Astrocyte of the cerebellum (primary cell): Measurements from ENCODE around the gene PLCL1.

Experiments
- DNase-seq: peaks from one replicate; pipeline ENCODE4 v3.0.0-alpha.2; 2011; ENCODE audit warnings: low read depth
- H3K4me3 ChIP-seq: 2 replicates; pipeline ENCODE4 v1.5.1; 2011; ENCODE audit warnings: mild to moderate bottlenecking, low read depth, low read length, moderate library complexity
- CTCF ChIP-seq: IDR thresholded peaks from 2 replicates; pipeline ENCODE4 v1.5.1; 2012; ENCODE audit warnings: low read length, low read depth, moderate library complexity, mild to moderate bottlenecking; ENCODE audit errors: missing control alignments
- in situ Hi-C: cut with HindIII; loops from 2 replicates; pipeline ENCODE4 v1.10.0; 2017; ENCODE audit warnings: low sequenced_read_pairs

PLCL1 gene

DNA sequence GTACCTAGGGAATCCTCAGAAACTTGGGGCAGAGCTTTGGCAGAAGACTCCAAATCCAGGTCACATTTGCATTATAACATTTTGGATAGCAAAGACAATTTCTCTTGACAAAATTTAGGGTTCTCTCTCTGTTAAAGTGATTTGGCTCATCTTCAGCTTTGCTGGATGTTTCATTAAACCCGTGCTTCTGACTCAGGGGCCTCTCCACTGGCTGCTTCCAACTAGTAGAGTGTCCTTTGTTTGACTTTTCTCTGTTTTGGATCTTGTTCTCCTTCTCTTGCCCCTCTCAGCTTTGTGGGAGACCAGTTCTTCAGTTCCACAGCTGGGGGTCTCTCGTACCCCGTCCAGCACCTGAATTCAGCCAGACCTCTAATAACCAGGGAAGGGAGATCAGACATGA is 145.6 kb downstream of the PLCL1 start:
- no peak for TF ChIP-seq CTCF
- no peak overlapping the region for H3K4me3 ChIP-seq
- in situ Hi-C loops: no loop called here
- DNase-seq: no peak

DNA sequence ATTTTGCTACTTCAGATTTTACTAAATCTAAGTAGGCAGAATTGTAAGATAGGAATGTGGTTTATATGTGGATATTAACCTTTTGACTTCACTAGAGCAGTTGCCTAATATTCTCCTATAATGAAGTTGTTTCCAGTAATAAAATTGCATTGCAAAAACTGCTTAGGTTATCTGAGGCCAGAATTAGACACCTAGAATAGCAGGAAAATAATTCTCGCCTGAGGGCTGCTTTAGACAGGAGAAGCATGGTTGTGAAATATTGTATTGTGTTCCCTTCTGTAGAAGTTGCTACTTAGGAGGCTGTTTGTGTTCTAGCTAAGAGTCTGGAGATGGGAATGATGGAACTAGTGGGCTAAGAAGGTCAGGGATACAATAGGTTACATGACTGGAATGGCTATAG is 146.3 kb downstream of the PLCL1 start:
- no peak for DNase-seq
- H3K4me3 ChIP-seq: no peak overlapping the region
- TF ChIP-seq CTCF: no peak
- in situ Hi-C loops: no loop called here

DNA sequence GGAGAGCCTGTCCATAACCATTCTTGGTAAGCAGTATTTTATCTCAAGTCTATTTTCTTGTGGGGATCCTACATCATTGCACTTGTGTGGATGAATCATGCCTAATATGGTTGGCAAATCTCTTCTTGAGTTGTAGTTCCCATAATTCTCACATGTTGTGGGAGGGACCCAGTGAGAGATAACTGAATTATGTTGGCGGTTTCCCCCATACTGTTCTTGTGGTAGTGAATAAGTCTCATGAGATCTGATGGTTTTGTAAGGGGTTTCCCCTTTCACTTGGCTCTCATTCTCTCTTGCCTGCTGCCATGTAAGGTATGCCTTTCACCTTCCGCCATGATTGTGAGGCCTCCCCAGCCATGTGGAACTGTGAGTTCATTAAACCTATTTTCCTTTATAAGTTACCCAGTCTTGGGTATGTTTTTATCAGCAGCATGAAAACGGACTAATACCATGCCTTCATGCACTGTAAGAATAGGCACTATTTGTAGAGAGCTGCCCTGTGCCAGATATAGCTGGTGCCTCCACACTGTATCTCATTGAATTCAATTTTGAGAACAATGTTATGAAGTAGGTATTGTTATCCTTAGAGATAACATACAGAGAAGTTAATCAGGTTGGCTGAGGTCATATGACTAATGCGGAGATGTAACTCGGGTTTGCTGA is 148.3 kb downstream of the PLCL1 start:
- DNase-seq: no peak
- in situ Hi-C loops: no loop called here
- H3K4me3 ChIP-seq: no peak overlapping the region
- no peak for TF ChIP-seq CTCF

- no peak for DNase-seq
- H3K4me3 ChIP-seq: no peak overlapping the region
- in situ Hi-C loops: no loop called here
- TF ChIP-seq CTCF: no peak
These were observed 149.9 kb downstream of the PLCL1 start for GRCh38 chr2:197954328-197954727.

- no peak for DNase-seq
- TF ChIP-seq CTCF: no peak
- no peak overlapping the region for H3K4me3 ChIP-seq
- in situ Hi-C loops: no loop called here
These were observed 154.3 kb downstream of the PLCL1 start for GRCh38 chr2:197958592-197959150.

- in situ Hi-C loops: no loop called here
- no peak for TF ChIP-seq CTCF
- DNase-seq: no peak
- H3K4me3 ChIP-seq: no peak overlapping the region
These were observed 155.0 kb downstream of the PLCL1 start for GRCh38 chr2:197959383-197959782.

- in situ Hi-C loops: no loop called here
- TF ChIP-seq CTCF: no peak
- no peak for DNase-seq
- H3K4me3 ChIP-seq: no peak overlapping the region
These were observed 156.4 kb downstream of the PLCL1 start for GRCh38 chr2:197960786-197961185.
